Endodermal cell (in vitro differentiated cells): ENCODE results near the gene SPDYE1. TPM values are rescaled to one million over a fixed set of nuclear protein-coding genes. Genes with fewer than 3 reads are reported as not detected.

Experiments
- DNase-seq: peaks from one replicate; pipeline ENCODE4 v3.0.0-alpha.2; 2017
- H3K27ac ChIP-seq: 2 replicates; pipeline ENCODE4 v1.5.1; 2013; ENCODE audit warnings: mild to moderate bottlenecking, low read depth, low read length, moderate library complexity
- H3K27me3 ChIP-seq: 2 replicates; pipeline ENCODE4 v1.6.1; 2013; ENCODE audit warnings: mild to moderate bottlenecking, low read length, moderate library complexity; ENCODE audit not compliant: insufficient read depth, control insufficient read depth, poor library complexity, severe bottlenecking
- H3K36me3 ChIP-seq: 2 replicates; pipeline ENCODE4 v1.7.0; 2013; ENCODE audit warnings: mild to moderate bottlenecking, low read length, moderate library complexity; ENCODE audit not compliant: control insufficient read depth, insufficient read depth
- H3K4me1 ChIP-seq: one replicate; pipeline ENCODE4 v1.7.0; 2013; ENCODE audit warnings: low read length; ENCODE audit not compliant: control insufficient read depth, insufficient read depth
- H3K4me3 ChIP-seq: 2 replicates; pipeline ENCODE4 v1.5.1; 2013; ENCODE audit warnings: mild to moderate bottlenecking, low read length, moderate library complexity
- H3K9ac ChIP-seq: 2 replicates; pipeline ENCODE4 v1.6.1; 2013; ENCODE audit warnings: mild to moderate bottlenecking, low read length, moderate library complexity; ENCODE audit not compliant: poor library complexity, severe bottlenecking; ENCODE audit errors: extremely low read depth
- H3K9me3 ChIP-seq: 2 replicates; pipeline ENCODE4 v1.6.1; 2013; ENCODE audit warnings: mild to moderate bottlenecking, low read length, moderate library complexity; ENCODE audit not compliant: control insufficient read depth
- H3K27ac Mint-ChIP-seq: 2 replicates; pipeline ENCODE4 v1.8.0; 2020; ENCODE audit warnings: mixed read lengths
- H3K27me3 Mint-ChIP-seq: 2 replicates; pipeline ENCODE4 v1.8.0; 2021; ENCODE audit warnings: mild to moderate bottlenecking, mixed read lengths; ENCODE audit not compliant: insufficient read depth
- H3K36me3 Mint-ChIP-seq: 2 replicates; pipeline ENCODE4 v1.8.0; 2020; ENCODE audit warnings: low read depth, mixed read lengths
- H3K4me1 Mint-ChIP-seq: 2 replicates; pipeline ENCODE4 v1.8.0; 2020; ENCODE audit warnings: mixed read lengths
- H3K4me3 Mint-ChIP-seq: 2 replicates; pipeline ENCODE4 v1.8.0; 2020; ENCODE audit warnings: mild to moderate bottlenecking, moderate library complexity, mixed read lengths
- H3K9me3 Mint-ChIP-seq: 2 replicates; pipeline ENCODE4 v1.8.0; 2020; ENCODE audit warnings: mild to moderate bottlenecking, mixed read lengths
- WGBS, 2 experiments: methylation state at CpG; one replicate each; pipeline versions ENCODE4 v1.1.5 to v1.1.7; 2013; ENCODE audit warnings: missing lambda C conversion rate in 2 of 2, mixed read lengths in 1 of 2; ENCODE audit not compliant: insufficient coverage in 1 of 2, insufficient read length in 1 of 2; 5-methylcytosine and 5-hydroxymethylcytosine counted together
- total RNA-seq, 2 donors: library from RNA; stranded (reverse); fragmentation: NEBNext Ultra II Directional in 1 of 2; extraction: Animal tissue kit (Norgen Biotek cat#: 25700) in 1 of 2; gene quantifications; 2 replicates in 1 of 2; 3 replicates in 1 of 2; pipeline ENCODE4 v1.2.1, GENCODE V29; 2021
- TF ChIP-seq, protein P1 (sequence below): fragments of 200-600 bp; sonication (generic); conservative IDR thresholded peaks from 2 replicates; pipeline ENCODE4 v1.5.0; 2021; ENCODE audit warnings: antibody characterized with exemption, mild to moderate bottlenecking

Gene SPDYE1
- total RNA-seq, 2 donors from 2014 or later: 0.15 TPM; not detected in 1

DNA sequence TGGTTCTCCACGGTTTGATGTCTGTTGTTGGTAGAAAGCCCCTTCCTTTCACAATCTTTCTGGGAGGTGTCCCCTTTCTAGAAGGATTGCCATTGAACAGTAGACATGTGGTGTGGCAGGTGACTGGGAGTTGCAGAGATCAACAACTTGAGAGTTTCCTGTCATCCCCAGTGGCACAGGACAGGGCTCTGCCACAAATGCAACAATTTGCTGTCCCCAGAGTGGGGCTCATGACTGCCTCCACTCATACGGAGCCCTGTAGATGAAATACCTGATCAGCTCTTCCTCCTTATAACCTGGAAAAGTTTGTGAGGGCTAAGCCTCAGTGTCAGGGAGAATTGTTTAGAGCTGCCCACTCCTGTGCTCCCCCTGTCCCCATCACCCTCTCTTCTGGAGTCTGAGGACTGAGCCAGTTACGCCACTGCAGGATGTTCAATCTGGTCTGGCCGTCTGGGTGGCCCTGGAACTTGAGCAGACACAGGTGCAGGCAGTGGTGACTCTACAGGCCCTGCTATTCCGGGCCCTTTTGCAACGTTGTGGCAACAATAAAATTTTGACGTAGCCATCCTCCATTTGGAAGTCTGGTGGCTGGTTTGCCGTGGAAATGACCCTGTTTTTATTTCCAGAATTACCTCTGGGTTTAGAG lies 53.3 kb downstream of the SPDYE1 start:
- 81 to 85% methylated on average over 5 to 8 of the region's 8 CpGs for WGBS, 2 experiments
- Histone ChIP-seq H3K27me3 (no peaks in the 10 kb centered on the region), H3K4me3 (no peak overlapping the region), H3K9ac (no peak overlapping the region), H3K27ac (no peak overlapping the region), H3K4me1 (no peaks in the 10 kb centered on the region), H3K9me3 (no peaks in the 10 kb centered on the region), H3K36me3 (peaks cover 82% of the 10 kb centered on the region)
- no peaks in the 10 kb centered on the region for H3K9me3 Mint-ChIP-seq
- no peaks in the 10 kb centered on the region for H3K27me3 Mint-ChIP-seq
- H3K27ac Mint-ChIP-seq: no peak overlapping the region
- no peaks in the 10 kb centered on the region for H3K4me1 Mint-ChIP-seq
- TF ChIP-seq, protein P1, sequence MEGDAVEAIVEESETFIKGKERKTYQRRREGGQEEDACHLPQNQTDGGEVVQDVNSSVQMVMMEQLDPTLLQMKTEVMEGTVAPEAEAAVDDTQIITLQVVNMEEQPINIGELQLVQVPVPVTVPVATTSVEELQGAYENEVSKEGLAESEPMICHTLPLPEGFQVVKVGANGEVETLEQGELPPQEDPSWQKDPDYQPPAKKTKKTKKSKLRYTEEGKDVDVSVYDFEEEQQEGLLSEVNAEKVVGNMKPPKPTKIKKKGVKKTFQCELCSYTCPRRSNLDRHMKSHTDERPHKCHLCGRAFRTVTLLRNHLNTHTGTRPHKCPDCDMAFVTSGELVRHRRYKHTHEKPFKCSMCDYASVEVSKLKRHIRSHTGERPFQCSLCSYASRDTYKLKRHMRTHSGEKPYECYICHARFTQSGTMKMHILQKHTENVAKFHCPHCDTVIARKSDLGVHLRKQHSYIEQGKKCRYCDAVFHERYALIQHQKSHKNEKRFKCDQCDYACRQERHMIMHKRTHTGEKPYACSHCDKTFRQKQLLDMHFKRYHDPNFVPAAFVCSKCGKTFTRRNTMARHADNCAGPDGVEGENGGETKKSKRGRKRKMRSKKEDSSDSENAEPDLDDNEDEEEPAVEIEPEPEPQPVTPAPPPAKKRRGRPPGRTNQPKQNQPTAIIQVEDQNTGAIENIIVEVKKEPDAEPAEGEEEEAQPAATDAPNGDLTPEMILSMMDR: no peak
- H3K36me3 Mint-ChIP-seq: peaks cover 46% of the 10 kb centered on the region
- peak; percentile 11 for DNase-seq
- H3K4me3 Mint-ChIP-seq: no peak overlapping the region

DNA sequence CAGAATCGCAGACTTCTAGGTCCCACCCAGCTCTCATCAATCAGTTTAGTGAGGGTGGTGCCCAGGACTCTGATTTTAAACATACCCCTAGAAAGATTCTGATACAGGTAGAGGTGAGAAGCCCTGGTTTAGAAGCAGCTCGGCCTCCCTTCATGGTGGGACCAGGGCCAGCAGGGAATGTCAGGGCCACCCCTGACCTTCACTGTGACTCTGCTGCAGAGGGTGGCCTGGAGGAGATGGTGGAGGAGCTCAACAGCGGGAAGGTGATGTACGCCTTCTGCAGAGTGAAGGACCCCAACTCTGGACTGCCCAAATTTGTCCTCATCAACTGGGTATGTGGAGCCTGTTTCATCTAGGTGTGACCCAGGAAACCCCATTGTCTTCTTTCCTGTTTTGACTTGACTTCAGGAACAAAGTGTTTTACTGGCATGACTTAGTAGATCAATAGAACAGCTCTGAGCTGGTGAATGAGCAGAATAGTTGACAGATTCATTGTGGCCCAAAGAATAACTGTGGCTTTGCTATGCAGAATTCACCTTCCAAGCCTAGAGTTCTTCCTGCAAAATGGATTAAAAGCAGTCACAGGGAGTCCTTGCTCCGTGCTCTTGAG lies 54.0 kb downstream of the SPDYE1 start:
- Histone ChIP-seq H3K27me3 (no peaks in the 10 kb centered on the region), H3K36me3 (peaks cover 82% of the 10 kb centered on the region), H3K9ac (no peak overlapping the region), H3K27ac (no peak overlapping the region), H3K9me3 (no peaks in the 10 kb centered on the region), H3K4me3 (no peak overlapping the region), H3K4me1 (no peaks in the 10 kb centered on the region)
- Mint-ChIP-seq H3K27ac (no peak overlapping the region), H3K4me1 (no peaks in the 10 kb centered on the region), H3K9me3 (no peaks in the 10 kb centered on the region), H3K27me3 (no peaks in the 10 kb centered on the region), H3K4me3 (no peak overlapping the region), H3K36me3 (peaks cover 46% of the 10 kb centered on the region)
- whole genome bisulfite sequencing, 2 experiments: 92 to 98% methylated on average over 3 to 5 of the region's 5 CpGs
- peak; percentile 4 for DNase-seq
- TF ChIP-seq, protein P1: no peak

- TF ChIP-seq, protein P1: peak; percentile 43
- H3K27me3 Mint-ChIP-seq: no peaks in the 10 kb centered on the region
- H3K27me3 ChIP-seq: no peaks in the 10 kb centered on the region
- H3K9ac ChIP-seq: no peak overlapping the region
- H3K36me3 ChIP-seq: peaks cover 85% of the 10 kb centered on the region
- H3K4me1 ChIP-seq: no peaks in the 10 kb centered on the region
- no peak for DNase-seq
- no peak overlapping the region for H3K27ac ChIP-seq
- WGBS, 2 experiments: 97 to 98% methylated on average over 9 to 12 of the region's 12 CpGs
- no peaks in the 10 kb centered on the region for H3K4me1 Mint-ChIP-seq
- no peak overlapping the region for H3K4me3 Mint-ChIP-seq
- H3K27ac Mint-ChIP-seq: no peak overlapping the region
- H3K36me3 Mint-ChIP-seq: peaks cover 49% of the 10 kb centered on the region
- H3K4me3 ChIP-seq: no peak overlapping the region
- no peaks in the 10 kb centered on the region for H3K9me3 ChIP-seq
- H3K9me3 Mint-ChIP-seq: no peaks in the 10 kb centered on the region
Observed at GRCh38 chr7:44052771-44053365, 55.2 kb downstream of the SPDYE1 start.
